HepG2 (cell line): ENCODE measurements around the gene PCP4L1. TPM values are rescaled to one million over a fixed set of nuclear protein-coding genes. Genes with fewer than 3 reads are reported as not detected.

Source experiments
- ATF2 ChIP-seq: sonication (generic); formaldehyde crosslinking; IDR thresholded peaks from 2 replicates; pipeline ENCODE4 v1.4.0; 2020; ENCODE audit warnings: missing genetic modification reagents
- EED ChIP-seq: sonication (generic); formaldehyde crosslinking; IDR thresholded peaks from 2 replicates; pipeline ENCODE4 v1.5.0; 2020; ENCODE audit warnings: mild to moderate bottlenecking, missing genetic modification reagents
- ELF1 ChIP-seq: sonication (generic); formaldehyde crosslinking; IDR thresholded peaks from 2 replicates; pipeline ENCODE4 v1.4.0; 2020; ENCODE audit warnings: missing genetic modification reagents
- FOXA1 ChIP-seq, 2 experiments: fragments of 450-650 bp in 1 of 2; sonication (generic) in 1 of 2; formaldehyde crosslinking in 1 of 2; IDR thresholded peaks; 2 replicates each; pipeline versions ENCODE4 v1.4.0 to v1.6.1; 2016 to 2020; ENCODE audit warnings: missing genetic modification reagents in 1 of 2
- FOXM1 ChIP-seq: sonication (generic); formaldehyde crosslinking; IDR thresholded peaks from 2 replicates; pipeline ENCODE4 v1.5.0; 2020; ENCODE audit warnings: missing genetic modification reagents
- FOXO4 ChIP-seq: sonication (generic); formaldehyde crosslinking; conservative IDR thresholded peaks from 2 replicates; pipeline ENCODE4 v1.8.1; 2023; ENCODE audit warnings: missing genetic modification reagents
- GATAD2A ChIP-seq: IDR thresholded peaks from 2 replicates; pipeline ENCODE4 v1.6.1; 2016
- NAIF1 ChIP-seq: sonication (generic); formaldehyde crosslinking; IDR thresholded peaks from 2 replicates; pipeline ENCODE4 v1.5.0; 2020; ENCODE audit warnings: mild to moderate bottlenecking, missing genetic modification reagents, borderline replicate concordance
- NFIB ChIP-seq: sonication (generic); formaldehyde crosslinking; IDR thresholded peaks from 2 replicates; pipeline ENCODE4 v1.9.0; 2021; ENCODE audit warnings: missing genetic modification reagents, mild to moderate bottlenecking, borderline replicate concordance
- NFYB ChIP-seq: sonication (generic); formaldehyde crosslinking; IDR thresholded peaks from 2 replicates; pipeline ENCODE4 v1.4.0; 2020; ENCODE audit warnings: missing genetic modification reagents
- PAWR ChIP-seq: sonication (generic); formaldehyde crosslinking; IDR thresholded peaks from 2 replicates; pipeline ENCODE4 v1.4.0; 2020; ENCODE audit warnings: missing genetic modification reagents, mild to moderate bottlenecking, borderline replicate concordance
- PHF21A ChIP-seq: sonication (generic); formaldehyde crosslinking; IDR thresholded peaks from 2 replicates; pipeline ENCODE4 v1.5.0; 2020; ENCODE audit warnings: mild to moderate bottlenecking, missing genetic modification reagents
- POLR2AphosphoS2 ChIP-seq: IDR thresholded peaks from 2 replicates; pipeline ENCODE4 v1.6.1; 2011; ENCODE audit warnings: low read depth, low read length, improper control_type of control experiment
- RFXAP ChIP-seq: sonication (generic); formaldehyde crosslinking; IDR thresholded peaks from 2 replicates; pipeline ENCODE4 v1.4.0; 2020; ENCODE audit warnings: missing genetic modification reagents, borderline replicate concordance
- SP4 ChIP-seq: sonication (generic); formaldehyde crosslinking; IDR thresholded peaks from 2 replicates; pipeline ENCODE4 v1.8.1; 2023; ENCODE audit warnings: mild to moderate bottlenecking, missing genetic modification reagents
- USF2 ChIP-seq, 2 experiments: sonication (generic) in 1 of 2; formaldehyde crosslinking in 1 of 2; IDR thresholded peaks; 2 replicates each; pipeline versions ENCODE4 v1.5.1 to v1.6.1; 2011 to 2020; ENCODE audit warnings: borderline replicate concordance in 1 of 2, low read depth in 1 of 2, low read length in 1 of 2, mild to moderate bottlenecking in 1 of 2, missing genetic modification reagents in 1 of 2, moderate library complexity in 1 of 2
- ZBTB44 ChIP-seq: sonication (generic); formaldehyde crosslinking; IDR thresholded peaks from 2 replicates; pipeline ENCODE4 v1.4.0; 2020; ENCODE audit warnings: missing genetic modification reagents
- ZNF615 ChIP-seq: sonication (generic); formaldehyde crosslinking; IDR thresholded peaks from 2 replicates; pipeline ENCODE4 v1.5.0; 2020; ENCODE audit warnings: mild to moderate bottlenecking, missing genetic modification reagents, borderline replicate concordance
- ZSCAN22 ChIP-seq: sonication (generic); formaldehyde crosslinking; IDR thresholded peaks from 2 replicates; pipeline ENCODE4 v1.4.0; 2020; ENCODE audit warnings: mild to moderate bottlenecking, missing genetic modification reagents
- polyA plus RNA-seq, 8 experiments: library from polyadenylated mRNA; depleted of rRNA in 3 of 8; stranded (reverse) in 7 of 8; unstranded in 1 of 8; fragments of >200 nt; fragmentation: Illumina TruSeq in 4 of 8; extraction: Trizol in 4 of 8; gene quantifications; 2 replicates each; pipeline versions ENCODE4 v1.2.1 to v1.2.3, GENCODE V29; 2011 to 2016; ENCODE audit warnings: low read depth in 4 of 8, missing spikeins in 1 of 8, mixed read lengths in 1 of 8; ENCODE audit not compliant: insufficient read depth in 1 of 8
- total RNA-seq, 5 experiments: library from RNA; depleted of rRNA; stranded (reverse); fragments of >200 nt; fragmentation: Illumina TruSeq; extraction: Trizol; gene quantifications; 2 replicates each; pipeline ENCODE4 v1.2.3, GENCODE V29; 2016; ENCODE audit warnings: low read depth in 1 of 5
- TF ChIP-seq, protein P1 (sequence below): IDR thresholded peaks from 2 replicates; pipeline ENCODE4 v1.6.1; 2016; ENCODE audit warnings: low read depth

Gene PCP4L1
- total and polyA plus RNA-seq, 2 of the 13 experiments (the other 11 are each of a cell fraction or from before 2014, with no cell fraction given), result 0.28 TPM; not detected in 1

- TF ChIP-seq PAWR (CRISPR knock-in tag), result no peak
- TF ChIP-seq FOXO4, result no peak
- no peak for TF ChIP-seq FOXA1 (IDR thresholded peaks at IDR 0.05)
- peak; percentile 81 for TF ChIP-seq FOXA1 (CRISPR knock-in tag; IDR thresholded peaks at IDR 0.05)
- TF ChIP-seq ATF2, result peak; percentile 80
- TF ChIP-seq GATAD2A (CRISPR knock-in tag), result peak; percentile 77; the same call in 1 of the 2 replicates
- TF ChIP-seq ZNF615 (CRISPR knock-in tag), result no peak
- peak; percentile 11; the same call in 1 of the 2 replicates for TF ChIP-seq NFYB (CRISPR knock-in tag)
- TF ChIP-seq RFXAP (CRISPR knock-in tag), result 0 out of 2 replicates have a peak, but pooled peaks have one; percentile 31
- TF ChIP-seq NFIB, result no peak
- TF ChIP-seq FOXM1 (CRISPR knock-in tag), result no peak
- TF ChIP-seq EED, result no peak
- peak; percentile 92 for TF ChIP-seq PHF21A (CRISPR knock-in tag)
- TF ChIP-seq, protein P1, sequence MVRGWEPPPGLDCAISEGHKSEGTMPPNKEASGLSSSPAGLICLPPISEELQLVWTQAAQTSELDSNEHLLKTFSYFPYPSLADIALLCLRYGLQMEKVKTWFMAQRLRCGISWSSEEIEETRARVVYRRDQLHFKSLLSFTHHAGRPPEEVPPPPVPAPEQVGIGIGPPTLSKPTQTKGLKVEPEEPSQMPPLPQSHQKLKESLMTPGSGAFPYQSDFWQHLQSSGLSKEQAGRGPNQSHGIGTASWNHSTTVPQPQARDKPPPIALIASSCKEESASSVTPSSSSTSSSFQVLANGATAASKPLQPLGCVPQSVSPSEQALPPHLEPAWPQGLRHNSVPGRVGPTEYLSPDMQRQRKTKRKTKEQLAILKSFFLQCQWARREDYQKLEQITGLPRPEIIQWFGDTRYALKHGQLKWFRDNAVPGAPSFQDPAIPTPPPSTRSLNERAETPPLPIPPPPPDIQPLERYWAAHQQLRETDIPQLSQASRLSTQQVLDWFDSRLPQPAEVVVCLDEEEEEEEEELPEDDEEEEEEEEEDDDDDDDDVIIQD (CRISPR knock-in tag), result peak; percentile 14; the same call in 1 of the 2 replicates
- 0 out of 2 replicates have a peak, but pooled peaks have one; percentile 12 for TF ChIP-seq ELF1
- no peak for TF ChIP-seq ZBTB44 (CRISPR knock-in tag)
- no peak for TF ChIP-seq USF2 (IDR thresholded peaks at IDR 0.05; ENCODE audit: low read depth, low read length)
- peak; percentile 78; the same call in 1 of the 2 replicates for TF ChIP-seq USF2 (CRISPR knock-in tag; IDR thresholded peaks at IDR 0.05; ENCODE audit: borderline replicate concordance)
- no peak; the same call in 1 of the 2 replicates for TF ChIP-seq ZSCAN22 (CRISPR knock-in tag)
- TF ChIP-seq SP4 (CRISPR knock-in tag), result no peak
- 0 out of 2 replicates have a peak, but pooled peaks have one; percentile 45 for TF ChIP-seq NAIF1 (CRISPR knock-in tag)
- TF ChIP-seq POLR2AphosphoS2, result no peak
Measured at GRCh38 chr1:161223805-161224694, 34.5 kb upstream of the PCP4L1 start (continued).
